ENCODE results near the gene MOB4.
"Not testable (repeated sequence)": the region's sequence is repeated elsewhere in the genome, so short reads cannot be mapped to it uniquely, and the experiment has no call there.

MOB4 gene

DNA sequence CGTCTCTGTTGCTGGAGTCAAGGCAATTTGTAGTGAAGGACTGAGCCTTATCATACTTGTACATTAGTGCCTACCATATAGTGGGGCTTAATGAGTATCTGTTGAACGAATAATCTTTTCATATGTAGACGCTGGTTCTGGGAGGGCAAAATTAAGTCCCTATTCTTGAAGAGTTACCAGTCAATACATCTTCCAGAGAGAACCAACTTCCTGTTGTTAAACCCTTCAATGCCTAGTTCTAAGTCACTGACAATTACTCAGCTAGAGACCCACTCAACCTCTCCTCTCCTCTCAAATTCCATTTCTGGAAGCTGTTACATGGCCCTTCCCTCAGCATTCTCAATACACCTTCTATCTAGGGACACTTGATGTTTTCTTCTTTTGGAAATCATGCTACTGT lies 1.1 kb upstream of the MOB4 start:
- WGBS: 71% methylated on average over 3 of the region's 3 CpGs
- peak overlapping the region; percentile 87; the same call in 1 of the 2 replicates for H3K9ac ChIP-seq (ENCODE audit: low read depth, low read length)
- H3K36me3 ChIP-seq (ENCODE audit: insufficient read depth, low read length): no peaks in the 10 kb centered on the region
- H3K27ac ChIP-seq (ENCODE audit: low read depth, low read length): no peak overlapping the region
- H3K4me3 ChIP-seq (ENCODE audit: low read length): peak overlapping the region; percentile 90
- H3K27me3 ChIP-seq (ENCODE audit: insufficient read depth, low read length): no peaks in the 10 kb centered on the region
- H3K4me1 ChIP-seq (ENCODE audit: insufficient read depth, low read length): peaks cover 18% of the 10 kb centered on the region
- no peaks in the 10 kb centered on the region for H3K9me3 ChIP-seq (ENCODE audit: insufficient read depth, low read depth, low read length)

DNA sequence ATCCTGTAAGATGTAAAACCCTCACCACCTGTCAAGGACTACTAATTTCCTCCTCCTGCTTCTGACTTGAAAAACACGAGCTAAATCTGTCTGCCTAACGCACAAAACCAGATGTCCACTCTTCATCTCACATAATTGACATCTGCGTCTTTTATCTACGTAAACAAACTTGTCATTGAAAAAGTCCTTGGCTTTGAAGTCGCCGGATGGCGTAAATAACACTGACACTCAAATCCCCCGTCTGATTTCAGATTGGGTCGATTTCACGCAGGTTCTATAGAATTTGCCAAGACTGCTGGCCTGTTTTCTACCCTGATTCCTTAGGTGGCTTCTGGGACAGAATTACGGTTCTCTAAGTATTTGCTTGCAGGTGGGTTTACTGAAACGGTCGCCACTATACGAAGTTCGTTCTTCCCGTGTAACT lies 539 bp upstream of the MOB4 start:
- peaks cover 18% of the 10 kb centered on the region for H3K4me1 ChIP-seq (ENCODE audit: insufficient read depth, low read length)
- H3K27me3 ChIP-seq (ENCODE audit: insufficient read depth, low read length): no peaks in the 10 kb centered on the region
- H3K4me3 ChIP-seq (ENCODE audit: low read length): peak overlapping the region; percentile 90
- H3K27ac ChIP-seq (ENCODE audit: low read depth, low read length): peak overlapping the region; percentile 64
- peak overlapping the region; percentile 87 for H3K9ac ChIP-seq (ENCODE audit: low read depth, low read length)
- WGBS: 17% methylated on average over 16 of the region's 16 CpGs
- H3K9me3 ChIP-seq (ENCODE audit: insufficient read depth, low read depth, low read length): no peaks in the 10 kb centered on the region
- 0 out of 2 replicates have a peak, but pooled peaks cover 1% of the 10 kb centered on the region for H3K36me3 ChIP-seq (ENCODE audit: insufficient read depth, low read length)

DNA sequence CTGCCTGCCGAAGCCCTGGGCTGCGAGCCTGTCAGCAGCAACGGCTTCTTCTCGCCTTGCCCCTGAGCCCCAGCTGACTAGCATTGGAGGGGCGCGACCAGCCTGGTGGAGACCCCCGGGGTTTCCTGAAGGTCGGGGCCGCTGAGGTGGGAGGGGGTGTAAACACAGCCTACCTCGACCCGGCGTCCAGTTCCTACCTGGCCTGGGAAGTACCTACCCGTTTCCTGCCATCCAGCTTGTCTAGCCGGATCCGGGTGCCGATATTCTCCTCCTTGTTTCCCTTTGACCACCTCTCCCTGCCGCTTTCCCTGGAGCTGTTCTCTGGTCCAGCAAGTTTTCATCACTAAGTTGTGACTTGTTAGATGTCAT lies 511 bp downstream of the MOB4 start:
- no peaks in the 10 kb centered on the region for H3K27me3 ChIP-seq (ENCODE audit: insufficient read depth, low read length)
- peak overlapping the region; percentile 90 for H3K4me3 ChIP-seq (ENCODE audit: low read length)
- peak overlapping the region; percentile 84 for H3K27ac ChIP-seq (ENCODE audit: low read depth, low read length)
- peak overlapping the region; percentile 87 for H3K9ac ChIP-seq (ENCODE audit: low read depth, low read length)
- WGBS: under 1% methylated on average over 17 of the region's 17 CpGs
- no peaks in the 10 kb centered on the region for H3K9me3 ChIP-seq (ENCODE audit: insufficient read depth, low read depth, low read length)
- 0 out of 2 replicates have a peak, but pooled peaks cover 4% of the 10 kb centered on the region for H3K36me3 ChIP-seq (ENCODE audit: insufficient read depth, low read length)
- H3K4me1 ChIP-seq (ENCODE audit: insufficient read depth, low read length): peaks cover 26% of the 10 kb centered on the region

DNA sequence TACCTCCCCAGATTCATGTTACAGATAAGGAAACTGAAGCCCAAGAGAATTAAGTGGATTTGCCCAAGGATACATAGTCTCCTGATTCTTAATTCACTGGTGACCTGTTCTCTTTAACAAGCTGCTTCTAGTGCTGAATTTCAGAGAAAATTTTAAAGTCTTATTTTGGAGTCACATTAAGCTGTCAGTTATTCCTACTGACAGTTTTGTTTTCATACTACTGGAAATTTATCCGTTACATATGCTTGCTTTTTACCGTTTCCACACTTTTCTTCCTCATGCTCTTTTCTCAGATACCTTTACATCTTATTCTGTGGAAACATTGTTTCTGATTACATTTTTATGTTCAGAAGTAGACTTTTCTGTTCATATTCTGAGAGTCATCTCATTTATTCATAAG lies 1.3 kb downstream of the MOB4 start:
- 75% methylated on average over 2 of the region's 2 CpGs for WGBS
- H3K9me3 ChIP-seq (ENCODE audit: insufficient read depth, low read depth, low read length): no peaks in the 10 kb centered on the region

DNA sequence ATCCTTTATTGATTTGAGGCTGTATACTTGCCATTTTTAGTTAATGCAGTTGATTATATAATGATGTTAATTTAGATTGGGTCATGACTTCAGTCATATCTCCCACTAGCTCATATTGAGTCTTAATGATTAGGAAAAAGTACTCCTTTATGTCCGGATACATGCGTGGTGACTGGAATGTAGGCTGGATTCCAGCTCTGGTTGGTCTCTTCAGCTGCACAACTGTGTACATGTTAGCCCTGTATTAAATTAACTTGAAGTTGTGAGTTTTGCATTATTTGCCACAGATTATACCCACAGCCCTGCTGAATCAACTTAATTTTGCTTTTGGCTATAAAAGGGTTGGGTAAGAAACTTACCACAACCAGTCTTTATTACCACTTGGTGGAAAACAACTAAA lies 22.5 kb downstream of the MOB4 start:
- Histone ChIP-seq H3K27ac (ENCODE audit: low read depth, low read length) (peak overlapping the region; percentile 16; the same call in 1 of the 2 replicates), H3K27me3 (ENCODE audit: insufficient read depth, low read length) (no peaks in the 10 kb centered on the region), H3K4me3 (ENCODE audit: low read length) (no peak overlapping the region), H3K9me3 (ENCODE audit: insufficient read depth, low read depth, low read length) (no peaks in the 10 kb centered on the region), H3K36me3 (ENCODE audit: insufficient read depth, low read length) (peaks cover 77% of the 10 kb centered on the region), H3K4me1 (ENCODE audit: insufficient read depth, low read length) (no peaks in the 10 kb centered on the region), H3K9ac (ENCODE audit: low read depth, low read length) (no peak overlapping the region)
- WGBS: 94% methylated on average over 2 of the region's 2 CpGs

More for the DNA sequence above, 1.3 kb downstream of the MOB4 start:
- Histone ChIP-seq H3K36me3 (ENCODE audit: insufficient read depth, low read length) (0 out of 2 replicates have a peak, but pooled peaks cover 4% of the 10 kb centered on the region), H3K27ac (ENCODE audit: low read depth, low read length) (no peak overlapping the region), H3K9ac (ENCODE audit: low read depth, low read length) (peak overlapping the region; percentile 87; the same call in 1 of the 2 replicates), H3K4me3 (ENCODE audit: low read length) (peak overlapping the region; percentile 90), H3K4me1 (ENCODE audit: insufficient read depth, low read length) (peaks cover 26% of the 10 kb centered on the region), H3K27me3 (ENCODE audit: insufficient read depth, low read length) (no peaks in the 10 kb centered on the region)

DNA sequence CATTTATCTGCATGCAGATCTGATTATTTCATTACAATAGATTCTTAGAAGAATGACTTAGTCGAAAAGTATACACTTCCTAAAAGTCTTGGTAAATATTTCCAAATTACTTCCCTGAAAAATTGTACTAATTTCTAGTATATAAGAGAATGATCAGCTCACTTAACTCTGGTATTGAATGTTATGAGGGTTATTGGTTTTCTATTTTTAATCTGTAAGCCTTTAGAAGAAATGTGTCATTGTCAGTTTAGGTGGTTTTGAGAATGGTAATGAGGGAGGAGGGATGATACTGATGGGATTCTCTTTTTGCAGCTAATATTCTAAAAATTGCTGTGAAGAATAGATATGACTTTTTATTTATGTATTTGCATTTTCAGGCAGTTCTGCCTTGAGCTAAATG lies 23.9 kb downstream of the MOB4 start:
- Histone ChIP-seq H3K4me1 (ENCODE audit: insufficient read depth, low read length) (no peaks in the 10 kb centered on the region), H3K4me3 (ENCODE audit: low read length) (no peak overlapping the region), H3K27me3 (ENCODE audit: insufficient read depth, low read length) (no peaks in the 10 kb centered on the region), H3K9me3 (ENCODE audit: insufficient read depth, low read depth, low read length) (no peaks in the 10 kb centered on the region), H3K36me3 (ENCODE audit: insufficient read depth, low read length) (peaks cover 88% of the 10 kb centered on the region), H3K9ac (ENCODE audit: low read depth, low read length) (no peak overlapping the region), H3K27ac (ENCODE audit: low read depth, low read length) (no peak overlapping the region)
- no CpG with 5 or more reads among the region's 1 CpG for WGBS

DNA sequence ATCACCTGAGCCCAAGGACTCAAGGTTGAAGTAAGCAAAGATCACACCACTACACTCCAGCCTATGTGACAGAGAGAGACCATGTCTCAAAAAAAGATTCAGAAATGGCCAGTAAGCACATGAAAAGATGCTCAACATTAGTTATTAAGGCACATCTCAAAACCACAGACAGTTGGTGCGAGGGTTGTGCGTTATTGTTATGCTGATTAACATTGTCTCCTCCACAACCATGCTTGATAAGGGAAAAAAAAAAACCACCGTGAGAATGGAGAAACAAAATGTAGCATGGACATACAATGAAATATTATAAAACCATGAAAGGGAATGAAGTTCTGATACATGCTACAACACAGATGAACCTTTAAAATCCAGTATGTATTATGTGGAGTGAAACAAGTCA lies 27.3 kb downstream of the MOB4 start:
- Histone ChIP-seq H3K4me3 (ENCODE audit: low read length) (no peak overlapping the region), H3K27me3 (ENCODE audit: insufficient read depth, low read length) (no peaks in the 10 kb centered on the region), H3K27ac (ENCODE audit: low read depth, low read length) (no peak overlapping the region), H3K36me3 (ENCODE audit: insufficient read depth, low read length) (peaks cover 89% of the 10 kb centered on the region), H3K4me1 (ENCODE audit: insufficient read depth, low read length) (no peaks in the 10 kb centered on the region), H3K9ac (ENCODE audit: low read depth, low read length) (no peak overlapping the region), H3K9me3 (ENCODE audit: insufficient read depth, low read depth, low read length) (no peaks in the 10 kb centered on the region)
- 100% methylated on average over 2 of the region's 3 CpGs for WGBS

DNA sequence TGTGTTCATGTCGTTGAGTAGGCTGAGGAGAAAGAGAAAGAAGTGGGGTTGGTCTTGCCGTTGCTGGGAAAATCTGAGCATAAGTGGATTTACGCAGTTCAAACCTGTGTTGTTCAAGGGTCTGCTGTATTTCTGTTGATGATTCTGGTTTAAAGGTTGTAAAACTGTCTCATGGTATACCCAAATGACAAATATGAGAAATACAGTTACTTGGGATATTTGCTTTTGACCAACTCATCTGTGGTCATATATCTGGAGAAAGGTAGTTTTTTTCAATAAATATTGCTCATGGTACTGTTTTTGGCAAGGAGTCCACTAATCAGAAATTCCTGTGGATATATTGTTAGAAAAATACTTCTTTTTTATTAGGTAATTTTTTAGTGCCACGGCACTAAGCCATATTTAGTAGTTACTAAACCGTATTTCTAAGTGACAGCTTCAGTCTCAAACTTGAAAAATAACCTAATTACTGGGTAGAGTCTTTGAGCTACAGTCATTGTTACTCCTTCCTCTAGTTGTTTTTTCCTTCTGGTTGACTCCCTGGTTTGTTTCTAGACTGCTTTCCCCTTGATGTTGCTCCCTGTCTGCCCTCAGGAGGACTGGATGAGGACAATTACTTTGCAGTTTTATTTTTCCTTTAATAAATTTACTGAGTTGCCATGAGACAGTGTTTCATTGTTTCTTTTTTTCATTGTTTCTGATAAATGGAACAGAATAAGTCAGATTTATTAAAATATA lies 31.5 kb downstream of the MOB4 start:
- no peaks in the 10 kb centered on the region for H3K27me3 ChIP-seq (ENCODE audit: insufficient read depth, low read length)
- WGBS: 96% methylated on average over 5 of the region's 5 CpGs
- no peak overlapping the region for H3K27ac ChIP-seq (ENCODE audit: low read depth, low read length)
- no peaks in the 10 kb centered on the region for H3K4me1 ChIP-seq (ENCODE audit: insufficient read depth, low read length)
- H3K9ac ChIP-seq (ENCODE audit: low read depth, low read length): no peak overlapping the region
- H3K4me3 ChIP-seq (ENCODE audit: low read length): no peak overlapping the region
- H3K9me3 ChIP-seq (ENCODE audit: insufficient read depth, low read depth, low read length): no peaks in the 10 kb centered on the region
- H3K36me3 ChIP-seq (ENCODE audit: insufficient read depth, low read length): peaks cover 90% of the 10 kb centered on the region

DNA sequence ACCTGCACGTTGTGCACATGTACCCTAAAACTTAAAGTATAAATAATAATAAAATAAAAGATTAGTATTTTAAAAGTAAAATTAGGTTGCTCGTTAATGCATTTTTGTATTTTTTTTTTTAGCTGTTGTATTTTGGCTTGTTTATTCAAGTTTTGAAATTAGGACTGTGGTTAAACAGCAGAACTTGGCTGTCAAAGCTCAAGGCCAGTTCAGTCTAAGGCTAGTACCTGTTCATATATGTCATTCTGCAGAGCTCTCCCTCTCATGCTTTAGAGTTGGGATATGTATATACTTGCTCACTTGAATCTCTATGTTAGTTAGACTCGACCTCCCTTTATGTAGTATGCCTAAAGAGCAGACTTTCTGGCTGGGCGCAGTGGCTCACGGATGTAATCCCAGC lies 32.7 kb downstream of the MOB4 start:
- 97% methylated on average over 4 of the region's 5 CpGs for WGBS

DNA sequence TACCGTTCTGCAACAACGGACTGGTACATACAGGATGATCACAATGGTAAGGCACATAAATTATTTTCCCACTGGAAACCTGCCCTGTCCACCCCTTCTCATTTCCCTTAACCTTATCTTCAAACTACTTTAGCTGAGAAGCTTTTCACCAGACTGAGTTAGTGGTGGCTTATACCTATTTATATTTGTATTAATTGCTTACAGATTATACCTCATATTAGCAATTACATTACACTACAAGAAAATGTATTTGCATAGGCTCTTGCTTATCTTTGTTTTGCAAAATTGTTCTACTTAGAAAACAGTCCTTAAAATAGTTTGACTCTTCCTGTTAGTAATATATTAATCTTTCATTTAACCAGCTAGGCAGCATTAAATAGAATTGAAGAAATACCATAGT lies 35.4 kb downstream of the MOB4 start:
- 98% methylated on average over 2 of the region's 2 CpGs for WGBS
- not testable (repeated sequence) for H3K4me1 ChIP-seq (ENCODE audit: insufficient read depth, low read length); H3K4me3 ChIP-seq (ENCODE audit: low read length); H3K27me3 ChIP-seq (ENCODE audit: insufficient read depth, low read length); H3K9me3 ChIP-seq (ENCODE audit: insufficient read depth, low read depth, low read length); H3K9ac ChIP-seq (ENCODE audit: low read depth, low read length); H3K27ac ChIP-seq (ENCODE audit: low read depth, low read length)
- peaks cover 85% of the 10 kb centered on the region for H3K36me3 ChIP-seq (ENCODE audit: insufficient read depth, low read length)

More for the DNA sequence above, 32.7 kb downstream of the MOB4 start:
- Histone ChIP-seq H3K27me3 (ENCODE audit: insufficient read depth, low read length) (no peaks in the 10 kb centered on the region), H3K36me3 (ENCODE audit: insufficient read depth, low read length) (peaks cover 88% of the 10 kb centered on the region), H3K27ac (ENCODE audit: low read depth, low read length) (no peak overlapping the region), H3K4me1 (ENCODE audit: insufficient read depth, low read length) (no peaks in the 10 kb centered on the region), H3K9ac (ENCODE audit: low read depth, low read length) (no peak overlapping the region), H3K9me3 (ENCODE audit: insufficient read depth, low read depth, low read length) (no peaks in the 10 kb centered on the region), H3K4me3 (ENCODE audit: low read length) (no peak overlapping the region)

DNA sequence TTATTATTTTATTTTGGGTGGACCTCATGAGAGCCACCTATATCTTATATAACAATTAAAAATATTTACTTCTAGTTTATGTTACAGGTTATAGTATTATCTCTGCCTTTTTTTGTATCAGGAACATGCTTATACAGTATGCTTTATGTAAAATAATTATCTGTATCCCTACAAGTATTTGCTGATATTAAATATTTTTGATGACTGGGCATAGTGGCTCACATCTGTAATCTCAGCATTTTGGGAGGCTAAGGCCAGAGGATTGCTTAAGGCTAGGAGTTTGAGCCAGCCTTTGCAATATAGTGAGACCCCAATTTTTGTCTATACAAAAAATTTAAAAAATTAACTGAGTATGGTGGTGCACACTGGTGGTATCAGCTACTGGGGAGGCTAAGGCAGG lies 39.6 kb downstream of the MOB4 start:
- Histone ChIP-seq H3K27ac (ENCODE audit: low read depth, low read length) (no peak overlapping the region), H3K36me3 (ENCODE audit: insufficient read depth, low read length) (peaks cover 58% of the 10 kb centered on the region), H3K27me3 (ENCODE audit: insufficient read depth, low read length) (no peaks in the 10 kb centered on the region)

DNA sequence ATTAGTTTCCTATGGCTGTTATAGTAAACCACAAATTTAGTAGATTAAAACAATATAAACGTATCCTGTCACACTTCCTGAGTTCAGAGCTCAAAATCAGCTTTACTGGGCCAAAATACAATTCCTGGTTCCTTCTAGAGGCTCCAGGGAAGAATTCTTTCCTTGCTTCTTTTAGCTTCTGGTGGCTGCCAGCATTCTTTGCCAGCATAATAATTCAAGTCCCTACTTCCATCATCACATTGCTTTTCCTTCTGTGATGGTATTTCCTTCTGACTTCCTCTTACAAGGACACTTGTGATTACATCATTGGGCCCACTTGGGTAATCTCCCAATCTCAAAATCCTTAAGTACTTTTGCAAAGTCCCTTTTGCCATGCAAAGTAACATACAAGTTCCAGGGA lies 40.6 kb downstream of the MOB4 start:
- Histone ChIP-seq H3K27ac (ENCODE audit: low read depth, low read length) (no peak overlapping the region), H3K9me3 (ENCODE audit: insufficient read depth, low read depth, low read length) (no peaks in the 10 kb centered on the region), H3K27me3 (ENCODE audit: insufficient read depth, low read length) (no peaks in the 10 kb centered on the region), H3K36me3 (ENCODE audit: insufficient read depth, low read length) (peaks cover 51% of the 10 kb centered on the region), H3K4me1 (ENCODE audit: insufficient read depth, low read length) (no peaks in the 10 kb centered on the region), H3K9ac (ENCODE audit: low read depth, low read length) (no peak overlapping the region), H3K4me3 (ENCODE audit: low read length) (no peak overlapping the region)
- WGBS: 97% methylated on average over 1 of the region's 1 CpG

More for the DNA sequence above, 39.6 kb downstream of the MOB4 start:
- Histone ChIP-seq H3K9ac (ENCODE audit: low read depth, low read length) (no peak overlapping the region), H3K4me1 (ENCODE audit: insufficient read depth, low read length) (no peaks in the 10 kb centered on the region), H3K4me3 (ENCODE audit: low read length) (no peak overlapping the region), H3K9me3 (ENCODE audit: insufficient read depth, low read depth, low read length) (no peaks in the 10 kb centered on the region)
